Measurements from ENCODE around the gene FBXL13.
"Not testable (repeated sequence)": the region's sequence is repeated elsewhere in the genome, so short reads cannot be mapped to it uniquely, and the experiment has no call there.

The FBXL13 gene

DNA sequence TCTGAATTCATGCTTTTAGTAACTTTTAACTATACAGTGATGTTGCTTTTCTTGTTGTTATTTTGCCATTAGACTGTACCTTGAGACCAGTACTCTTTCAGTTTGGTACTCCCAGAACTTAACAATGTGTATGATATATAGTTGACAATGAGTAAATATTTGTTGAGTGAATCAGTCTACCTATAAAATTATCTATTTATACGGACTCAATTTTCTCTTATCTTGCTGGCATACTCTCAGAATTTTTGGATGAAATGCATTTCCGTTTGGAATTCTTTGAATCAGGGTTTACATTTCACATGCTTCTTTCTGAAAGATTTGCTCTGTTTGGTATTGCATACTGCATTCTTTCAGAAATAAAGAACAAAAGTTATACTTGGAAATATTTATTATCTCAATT lies 209.6 kb downstream of the FBXL13 start:
- DNase-seq (ENCODE audit: low read depth in 2 of 3, low spot score in 2 of 3) = no peak

DNA sequence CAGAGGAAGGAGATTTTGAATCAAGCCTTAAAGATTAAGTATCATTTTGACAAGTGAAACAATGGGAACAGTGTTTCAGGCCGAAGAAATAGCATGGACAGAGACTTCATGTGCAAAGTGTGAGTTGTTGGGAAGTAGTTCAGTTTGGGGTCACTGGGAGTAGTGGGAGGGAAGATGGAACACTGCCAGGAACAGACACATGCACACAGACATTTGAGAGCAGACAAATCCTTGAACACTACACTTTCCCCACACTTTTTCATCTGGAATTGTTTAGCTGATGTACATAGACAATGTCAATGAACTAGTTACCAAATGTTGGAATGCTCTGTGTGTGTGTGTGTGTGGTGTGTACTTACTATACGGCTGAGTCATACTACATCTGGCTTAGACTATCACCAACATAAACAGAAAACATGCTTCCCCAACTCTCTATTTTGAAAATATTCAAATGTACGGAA lies 214.2 kb downstream of the FBXL13 start:
- no peak for DNase-seq (ENCODE audit: low read depth in 2 of 3, low spot score in 2 of 3)

DNA sequence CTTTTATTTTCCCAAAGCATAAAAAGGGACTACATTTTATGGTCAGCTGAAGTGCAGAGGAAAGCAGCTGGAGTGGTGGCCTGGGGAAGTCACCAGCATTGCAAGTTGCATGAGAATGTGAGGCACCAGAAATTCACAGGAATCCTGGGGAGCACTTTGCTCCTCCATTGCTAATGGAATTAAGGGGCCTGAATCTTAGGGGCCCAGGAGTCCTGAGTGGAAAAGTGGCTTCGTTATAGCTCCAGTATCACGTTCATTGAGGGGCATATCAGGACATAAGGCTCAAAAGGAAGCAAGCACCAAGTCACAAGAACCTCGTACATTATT lies 214.8 kb downstream of the FBXL13 start:
- no peak for DNase-seq (ENCODE audit: low read depth in 2 of 3, low spot score in 2 of 3)

DNA sequence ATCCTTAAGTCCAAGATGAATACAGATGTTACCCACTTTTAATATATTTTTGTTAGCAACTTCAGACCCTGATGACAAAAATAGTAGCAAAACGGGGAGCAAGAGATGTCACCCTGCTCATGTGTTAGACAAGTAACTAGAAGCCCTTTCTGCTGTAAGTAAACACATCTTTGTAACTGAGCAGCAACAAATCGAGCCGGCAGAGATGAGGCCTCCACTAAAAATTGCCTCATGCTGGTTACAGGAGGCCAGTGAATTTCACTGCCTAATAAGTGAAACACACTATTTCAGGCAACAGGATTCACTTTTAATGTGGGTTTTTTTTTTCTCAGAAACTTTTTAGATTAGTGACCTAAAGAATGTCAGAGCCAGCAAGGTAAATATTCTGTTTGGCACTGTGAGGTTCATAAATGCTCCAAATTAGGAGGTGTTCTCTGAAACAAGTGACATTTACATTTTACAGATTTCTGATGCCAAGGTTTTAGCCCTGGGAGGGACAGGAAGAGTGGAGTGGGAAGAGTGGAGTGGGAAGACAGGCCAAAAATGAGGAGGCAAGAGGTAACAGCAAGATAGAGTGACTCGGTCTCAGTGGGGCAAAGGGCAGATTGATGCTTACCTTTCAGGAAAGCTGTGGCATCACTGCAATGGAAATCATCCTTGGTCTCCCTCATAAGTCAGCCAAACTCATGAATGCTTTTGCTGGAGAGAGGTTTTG lies 215.4 kb downstream of the FBXL13 start:
- DNase-seq (ENCODE audit: low read depth in 2 of 3, low spot score in 2 of 3) = no peak

DNA sequence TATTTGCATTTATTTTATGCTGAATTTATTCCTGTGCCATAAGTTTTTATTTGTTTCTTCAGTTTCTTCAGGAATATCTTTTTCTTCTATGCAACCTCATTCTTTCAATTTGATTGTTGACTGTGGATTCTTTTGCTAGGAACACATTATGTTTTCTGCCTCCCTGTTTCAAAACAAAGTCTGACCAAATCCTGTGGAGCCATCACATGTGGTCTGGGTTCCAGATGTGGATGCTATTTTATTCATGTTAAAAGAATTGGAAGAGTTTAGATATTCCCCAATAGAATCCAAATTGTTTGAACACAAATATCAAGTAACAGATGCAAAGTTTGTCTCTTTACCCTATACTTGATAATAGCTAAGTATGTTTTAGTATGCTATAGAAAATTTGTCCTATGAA lies 218.6 kb downstream of the FBXL13 start:
- no peak for DNase-seq (ENCODE audit: low read depth in 2 of 3, low spot score in 2 of 3)

DNA sequence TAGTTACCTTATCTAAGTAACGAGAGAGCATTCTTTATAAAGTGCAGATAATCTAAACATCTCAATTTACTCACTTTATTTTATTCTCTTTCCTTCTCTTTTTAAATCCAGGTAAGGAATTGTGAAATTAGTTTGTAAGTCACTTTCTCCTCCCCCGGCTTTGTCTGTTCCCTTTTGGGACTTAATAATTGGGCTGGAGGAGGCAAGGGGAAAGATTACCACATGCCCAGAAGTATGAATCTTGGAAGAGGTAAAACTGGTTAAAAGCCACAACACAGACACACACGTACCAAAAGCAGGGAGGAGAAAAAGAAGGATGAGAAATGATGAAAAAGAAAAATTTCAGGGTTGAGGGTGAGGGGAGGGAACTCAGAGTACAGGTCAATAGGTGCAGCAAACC lies 225.1 kb downstream of the FBXL13 start:
- DNase-seq (ENCODE audit: low read depth in 2 of 3, low spot score in 2 of 3) = no peak

DNA sequence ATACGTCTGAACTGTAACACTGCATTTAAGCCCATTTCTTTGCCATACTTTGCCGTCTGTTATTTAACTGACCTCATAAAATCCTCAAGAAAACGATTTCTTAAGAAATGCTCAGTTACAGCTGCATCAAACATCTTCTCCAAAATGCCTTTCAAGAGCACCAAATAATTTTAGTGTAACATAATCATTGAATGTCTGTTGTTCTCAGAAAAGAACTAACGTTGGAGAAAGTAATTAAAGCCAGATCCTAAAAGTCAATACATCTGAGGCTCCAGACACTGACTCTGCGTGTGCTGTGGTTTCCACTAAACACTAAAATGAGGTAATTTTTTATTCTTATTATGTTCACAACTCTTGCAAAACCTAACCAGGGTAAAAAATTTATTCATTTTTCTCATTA lies 225.5 kb downstream of the FBXL13 start:
- no peak for DNase-seq (ENCODE audit: low read depth in 2 of 3, low spot score in 2 of 3)

DNA sequence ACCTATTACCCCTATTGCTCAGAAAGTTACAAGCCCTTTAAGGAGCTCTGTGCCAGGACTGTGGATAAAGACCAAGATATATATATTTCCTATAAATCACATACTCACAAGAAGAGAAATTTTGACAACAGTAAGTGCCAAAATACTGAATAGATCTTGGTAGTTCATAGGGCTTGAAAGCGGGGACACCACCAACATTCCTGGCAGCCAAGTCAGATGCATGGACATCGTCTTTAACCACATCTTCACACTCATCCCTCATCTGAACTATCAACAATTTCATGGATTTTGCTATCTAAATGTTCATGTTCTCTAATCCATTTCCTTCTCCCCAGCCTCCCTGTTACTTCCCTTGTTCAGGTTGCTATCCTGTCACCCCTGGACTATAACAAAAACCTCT lies 229.2 kb downstream of the FBXL13 start:
- DNase-seq (ENCODE audit: low read depth in 2 of 3, low spot score in 2 of 3) = no peak

DNA sequence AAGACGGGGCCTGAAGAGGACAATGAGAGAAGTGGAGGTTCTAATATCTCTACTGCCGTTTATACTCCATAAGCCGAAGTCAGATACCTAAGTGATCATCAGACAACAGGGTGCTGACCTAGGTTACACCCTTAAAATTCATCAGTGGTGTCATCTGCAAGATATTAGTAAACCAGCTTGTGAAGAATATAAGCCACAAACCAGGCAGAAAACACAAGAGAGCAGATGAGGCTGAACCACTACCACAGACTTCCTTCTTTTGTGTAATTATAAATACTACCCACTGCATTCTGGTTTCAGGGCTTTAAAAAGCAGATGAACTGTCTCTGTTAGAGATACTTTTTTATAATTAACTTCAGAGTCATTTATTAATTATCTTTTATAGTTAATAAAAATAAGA lies 230.7 kb downstream of the FBXL13 start:
- DNase-seq (ENCODE audit: low read depth in 2 of 3, low spot score in 2 of 3) = no peak

DNA sequence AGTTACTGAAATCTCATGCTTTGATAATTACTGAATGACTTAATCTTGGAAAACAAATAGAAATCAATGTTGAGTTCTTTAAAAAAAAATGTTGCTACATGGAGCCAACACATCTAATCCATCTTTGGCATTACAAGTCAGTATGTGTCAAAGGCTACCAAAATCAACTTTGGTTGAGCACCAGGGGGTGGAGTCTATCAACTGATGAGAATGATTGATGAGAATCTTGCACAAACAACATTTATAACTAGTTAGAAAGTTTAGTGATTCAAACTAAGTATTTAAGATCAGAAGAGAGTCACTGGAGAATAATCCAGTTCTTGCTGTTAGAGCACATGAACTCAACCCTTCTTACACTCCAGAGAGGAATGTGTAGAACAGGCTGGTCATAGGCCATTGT lies 232.3 kb downstream of the FBXL13 start:
- no peak for DNase-seq (ENCODE audit: low read depth in 2 of 3, low spot score in 2 of 3)

DNA sequence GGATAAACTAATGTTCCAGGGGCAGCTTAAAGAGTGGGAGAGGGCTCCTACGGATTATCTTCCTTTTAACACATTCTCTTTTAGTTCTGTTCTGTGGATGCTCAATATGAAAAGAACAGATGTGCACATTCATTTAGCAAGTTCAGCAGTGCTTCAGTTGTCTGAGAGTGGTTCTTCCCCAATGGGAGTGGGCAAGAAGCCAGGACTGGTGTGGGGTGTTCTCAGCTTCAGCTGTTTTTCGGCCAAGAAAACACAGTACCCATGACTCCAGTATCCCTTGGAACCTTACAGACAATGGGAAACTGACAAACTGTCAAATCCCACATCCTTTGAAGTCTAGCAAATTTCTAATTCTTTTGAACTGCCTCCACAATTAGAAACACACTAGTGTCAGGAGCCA lies 233.3 kb downstream of the FBXL13 start:
- no peak for DNase-seq (ENCODE audit: low read depth in 2 of 3, low spot score in 2 of 3)

DNA sequence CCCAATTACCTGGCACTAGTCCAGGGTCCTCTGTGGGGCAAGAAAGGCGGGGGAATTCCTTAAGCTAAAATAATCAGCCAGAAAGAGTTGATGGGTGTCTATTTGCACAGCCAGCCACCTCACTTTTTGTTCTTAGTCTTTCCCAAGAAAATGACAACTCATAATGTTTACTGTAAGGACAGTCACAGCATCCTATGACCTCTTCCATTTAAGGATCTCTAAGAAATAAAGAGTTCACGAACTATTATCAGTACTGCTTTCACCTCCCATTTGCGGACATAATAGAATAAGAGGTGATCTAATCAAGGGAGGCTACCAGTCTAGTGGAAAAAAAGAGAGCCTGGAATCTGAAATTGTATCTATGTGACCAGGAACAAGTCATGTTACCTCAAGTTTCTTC lies 234.2 kb downstream of the FBXL13 start:
- DNase-seq (ENCODE audit: low read depth in 2 of 3, low spot score in 2 of 3) = no peak

DNA sequence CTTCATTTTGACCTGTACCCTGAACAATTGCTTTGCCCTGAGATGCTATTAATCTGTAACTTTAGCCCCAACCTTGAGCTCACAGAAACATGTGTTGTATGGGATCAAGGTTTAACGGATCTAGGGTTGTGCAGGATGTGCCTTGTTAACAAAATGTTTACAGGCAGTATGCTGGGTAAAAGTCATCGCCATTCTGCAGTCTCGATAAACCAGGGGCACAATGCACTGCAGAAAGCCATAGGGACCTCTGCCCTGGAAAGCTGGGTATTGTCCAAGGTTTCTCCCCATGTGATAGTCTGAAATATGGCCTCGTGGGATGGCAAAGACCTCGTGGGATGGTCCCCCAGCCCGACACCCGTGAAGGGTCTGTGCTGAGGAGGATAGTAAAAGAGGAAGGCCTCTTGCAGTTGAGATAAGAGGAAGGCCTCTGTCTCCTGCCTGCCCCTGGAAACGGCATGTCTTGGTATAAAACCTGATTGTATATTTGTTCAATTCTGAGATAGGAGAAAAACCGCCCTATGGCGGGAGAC lies 236.0 kb downstream of the FBXL13 start:
- DNase-seq (ENCODE audit: low read depth in 2 of 3, low spot score in 2 of 3) = not testable (repeated sequence)

DNA sequence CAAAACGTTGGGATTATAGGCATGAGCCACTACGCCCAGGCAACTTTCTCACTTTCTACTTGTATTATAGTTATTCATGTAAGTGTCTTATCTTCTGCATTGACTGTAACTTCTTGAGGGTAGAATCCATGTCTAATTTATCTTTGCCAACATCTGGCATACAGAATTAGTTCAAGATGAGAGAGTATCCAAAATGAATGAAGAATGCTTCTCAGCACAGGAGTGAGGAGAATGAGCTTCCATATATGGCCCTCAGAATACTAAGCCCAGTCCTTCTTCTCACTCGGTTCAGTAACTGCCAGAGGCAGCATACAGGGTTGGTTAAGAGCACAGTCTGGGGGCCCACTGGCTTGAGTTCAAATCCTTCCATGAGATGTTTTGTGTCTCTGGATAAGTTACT lies 236.8 kb downstream of the FBXL13 start:
- DNase-seq (ENCODE audit: low read depth in 2 of 3, low spot score in 2 of 3) = no peak

DNA sequence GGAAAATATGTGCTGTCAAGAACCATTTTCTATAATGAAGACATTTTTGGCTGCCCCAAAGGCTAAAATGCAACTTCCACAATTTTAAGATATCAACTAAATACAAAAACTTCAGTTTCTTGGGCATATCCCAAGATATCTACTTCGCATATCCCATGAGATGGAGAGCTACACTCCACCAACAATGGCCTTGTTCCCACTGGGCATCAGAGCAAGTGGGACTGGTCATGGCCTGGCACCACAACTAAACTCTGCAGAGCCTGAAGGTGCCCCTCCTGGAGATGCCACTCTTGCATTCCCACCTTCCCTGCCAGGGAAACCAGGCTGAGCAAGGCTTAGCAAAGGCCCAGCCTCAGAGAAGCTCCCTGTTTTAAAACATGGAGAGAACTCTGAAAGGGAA lies 237.6 kb downstream of the FBXL13 start:
- no peak for DNase-seq (ENCODE audit: low read depth in 2 of 3, low spot score in 2 of 3)

DNA sequence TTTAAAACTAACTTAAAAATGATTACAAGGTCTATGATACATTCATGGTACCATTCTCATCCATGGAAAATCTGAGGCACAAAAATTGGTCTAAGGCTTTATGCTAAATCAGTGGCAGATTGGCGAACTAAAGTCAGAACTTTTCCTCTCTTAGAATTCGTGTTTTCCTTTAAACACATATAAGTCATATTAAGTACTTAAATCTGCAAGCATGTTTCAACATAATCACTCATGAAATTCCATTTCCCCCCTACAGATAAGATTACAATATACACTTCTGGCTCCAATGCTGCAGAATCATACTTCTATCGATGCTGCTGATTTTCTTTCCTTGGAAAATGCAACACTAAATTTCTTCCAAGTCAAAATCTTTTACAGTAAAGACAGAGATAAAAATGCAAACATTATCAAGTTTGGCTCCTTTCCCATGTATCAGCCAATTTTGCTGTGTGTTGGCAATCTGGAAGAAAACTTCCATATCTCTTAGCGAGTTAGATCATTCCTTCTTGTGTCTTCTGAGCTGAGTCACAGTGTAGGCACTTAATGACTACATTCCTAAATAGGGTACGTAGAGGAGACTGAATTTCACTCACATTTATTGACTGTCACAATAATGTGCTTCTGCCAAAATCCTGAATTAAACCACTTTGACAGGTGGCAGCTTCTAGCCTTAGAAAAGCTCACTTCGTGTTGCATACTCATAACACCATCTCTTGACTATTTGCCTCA lies 238.2 kb downstream of the FBXL13 start:
- no peak for DNase-seq (ENCODE audit: low read depth in 2 of 3, low spot score in 2 of 3)

DNA sequence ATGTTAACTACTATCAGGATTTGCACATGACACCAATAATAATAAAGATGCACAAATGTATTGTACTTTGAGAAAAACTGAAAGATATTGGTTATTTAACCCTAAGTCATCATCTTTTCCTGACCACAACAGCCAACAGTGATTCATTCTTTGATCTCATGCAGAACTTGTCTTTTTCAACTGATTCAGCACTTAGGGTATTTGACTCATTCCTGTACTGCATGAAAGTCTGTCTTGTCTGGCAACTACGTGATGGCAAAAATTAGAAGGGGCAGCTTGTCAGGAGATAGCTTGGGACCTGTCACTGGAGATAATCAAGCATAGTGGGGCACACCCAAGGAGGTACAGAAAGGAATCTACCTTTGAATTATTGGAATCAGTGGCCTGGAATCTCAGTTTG lies 239.6 kb downstream of the FBXL13 start:
- no peak for DNase-seq (ENCODE audit: low read depth in 2 of 3, low spot score in 2 of 3)

DNA sequence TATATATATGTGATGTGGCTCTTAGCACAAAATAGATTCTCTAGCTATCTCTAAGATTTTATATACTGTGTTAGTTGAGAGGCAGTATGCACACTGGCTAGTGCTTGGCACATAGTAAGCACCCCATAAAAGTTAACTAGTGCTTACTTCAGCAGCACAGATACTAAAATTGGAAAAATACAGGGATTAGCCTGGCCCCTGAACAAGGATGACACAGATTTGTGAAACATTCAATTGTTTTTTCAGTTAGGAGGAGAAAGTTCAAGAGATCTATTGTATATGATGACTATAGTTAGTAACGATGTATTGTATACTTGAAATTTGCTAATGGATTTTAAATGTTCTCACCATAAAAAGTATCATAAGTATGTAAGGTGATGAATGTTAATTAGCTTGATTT lies 240.1 kb downstream of the FBXL13 start:
- no peak for DNase-seq (ENCODE audit: low read depth in 2 of 3, low spot score in 2 of 3)

DNA sequence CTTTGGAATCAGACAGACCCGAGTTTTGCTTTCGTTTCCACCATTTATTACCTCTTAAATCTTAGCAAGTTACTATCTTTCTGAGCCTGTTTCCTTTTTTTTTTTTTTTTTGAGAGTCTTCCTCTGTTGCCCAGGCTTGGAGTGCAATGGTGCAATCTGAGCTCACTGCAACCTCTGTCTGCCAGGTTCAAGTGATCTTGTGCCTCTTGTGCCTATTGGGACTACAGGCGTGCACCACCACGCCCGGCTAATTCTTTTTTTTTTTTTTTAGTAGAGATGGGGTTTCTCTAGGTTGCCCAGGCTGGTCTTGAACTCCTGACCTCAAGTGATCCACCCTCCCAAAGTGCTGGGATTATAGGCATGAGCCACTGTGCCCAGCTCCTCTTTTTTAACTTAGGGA lies 241.3 kb downstream of the FBXL13 start:
- no peak for DNase-seq (ENCODE audit: low read depth in 2 of 3, low spot score in 2 of 3)

DNA sequence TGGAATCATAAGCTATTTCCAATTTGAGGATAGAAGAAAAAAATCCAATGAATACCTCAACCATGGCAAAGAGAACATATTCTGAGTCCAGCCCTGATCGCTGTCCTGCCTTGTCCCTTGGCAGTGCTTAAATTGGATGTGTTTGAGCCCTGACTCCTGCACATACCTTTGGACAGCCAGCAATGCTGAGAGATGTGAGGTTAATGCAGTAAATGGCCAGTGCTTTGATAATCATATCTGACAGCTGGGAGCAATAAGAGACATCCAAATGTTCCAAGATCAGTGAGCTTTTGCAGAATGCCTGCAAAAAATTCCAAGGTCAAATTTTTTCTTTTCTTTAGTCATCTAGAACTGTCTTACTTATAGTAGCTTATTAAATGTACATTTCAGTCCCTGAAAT lies 241.9 kb downstream of the FBXL13 start:
- no peak for DNase-seq (ENCODE audit: low read depth in 2 of 3, low spot score in 2 of 3)

DNA sequence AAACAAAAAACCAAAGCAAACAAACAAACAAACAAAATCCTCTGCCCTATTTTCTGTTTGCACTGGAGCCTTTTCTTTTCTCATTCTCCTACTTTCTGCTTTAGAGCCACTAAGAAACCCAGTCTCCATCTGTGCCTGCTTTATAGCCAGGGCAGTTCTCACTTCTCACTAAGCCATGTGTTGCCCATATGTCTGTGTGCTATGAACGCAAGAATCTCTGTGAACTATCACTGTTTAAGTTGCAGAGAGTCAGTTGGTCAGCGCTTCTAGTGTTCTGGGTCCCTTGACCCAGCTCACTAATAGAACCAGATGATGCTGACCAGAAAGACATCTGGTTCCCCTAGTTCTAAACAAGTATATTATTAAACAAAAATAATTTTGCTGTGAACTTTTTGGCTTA lies 244.4 kb downstream of the FBXL13 start:
- no peak for DNase-seq (ENCODE audit: low read depth in 2 of 3, low spot score in 2 of 3)

DNA sequence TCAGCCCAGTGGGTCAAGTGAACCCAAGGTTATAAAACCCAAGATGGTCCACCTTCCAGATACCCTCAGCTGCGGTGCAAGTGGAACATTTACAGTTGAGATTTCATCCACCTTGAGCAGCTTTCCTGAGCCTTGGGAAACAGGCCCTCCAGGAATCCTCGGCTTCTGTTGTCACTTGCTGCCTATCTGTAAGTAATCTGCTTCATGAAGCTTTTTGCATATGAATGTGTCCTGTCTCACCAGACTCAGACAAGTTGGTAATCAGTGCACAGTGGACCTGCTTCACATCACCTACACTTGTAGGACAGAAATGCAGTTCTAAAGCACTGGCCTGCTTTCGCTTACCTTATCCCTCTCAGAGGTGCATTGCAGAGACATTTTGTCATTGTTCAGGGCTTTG lies 245.5 kb downstream of the FBXL13 start:
- DNase-seq (ENCODE audit: low read depth in 2 of 3, low spot score in 2 of 3) = no peak

DNA sequence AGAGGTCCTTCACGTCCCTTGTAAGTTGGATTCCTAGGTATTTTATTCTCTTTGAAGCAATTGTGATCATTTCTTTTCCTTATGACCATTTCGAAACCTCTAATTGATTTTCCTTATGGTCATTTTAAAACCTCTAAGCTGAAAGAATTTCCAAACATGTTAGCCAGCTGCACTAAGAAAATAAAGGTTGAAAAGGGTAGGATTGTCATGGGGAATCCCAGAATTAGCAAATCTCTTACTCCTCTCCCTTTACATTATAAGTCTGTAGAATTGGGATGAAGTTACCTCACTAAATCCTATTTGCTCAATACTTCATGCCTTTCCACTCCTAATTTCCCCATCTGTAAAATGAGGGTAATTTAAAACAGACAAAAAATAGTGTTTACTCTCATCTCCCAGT lies 246.3 kb downstream of the FBXL13 start:
- DNase-seq (ENCODE audit: low read depth in 2 of 3, low spot score in 2 of 3) = no peak
